Fibroblast of mammary gland (primary cell): Measurements from ENCODE around the gene WDPCP.

Experiments
- DNase-seq: peaks from one replicate; pipeline ENCODE4 v3.0.0-alpha.2; 2010; ENCODE audit warnings: low read depth
- H3K4me3 ChIP-seq: 2 replicates; pipeline ENCODE4 v1.5.1; 2011; ENCODE audit warnings: low read depth, mild to moderate bottlenecking, low read length, moderate library complexity; ENCODE audit not compliant: control insufficient read depth
- CTCF ChIP-seq: conservative IDR thresholded peaks from 2 replicates; pipeline ENCODE4 v1.5.1; 2011; ENCODE audit warnings: low read depth, low read length, inconsistent platforms; ENCODE audit not compliant: control insufficient read depth, insufficient read depth

The WDPCP gene

GRCh38 chr2:63538390-63538789 lies 49.9 kb downstream of the WDPCP start:
- no peak overlapping the region for H3K4me3 ChIP-seq

GRCh38 chr2:63537306-63537705 lies 51.0 kb downstream of the WDPCP start:
- DNase-seq, result peak; percentile 79
- TF ChIP-seq CTCF, result no peak
- no peak overlapping the region for H3K4me3 ChIP-seq

More at GRCh38 chr2:63538390-63538789, 49.9 kb downstream of the WDPCP start:
- DNase-seq, result no peak
- no peak for TF ChIP-seq CTCF

- TF ChIP-seq CTCF, result no peak
- H3K4me3 ChIP-seq, result no peak overlapping the region
- DNase-seq, result no peak
Measured at GRCh38 chr2:63530704-63531279, 57.5 kb downstream of the WDPCP start.

- H3K4me3 ChIP-seq, result no peak overlapping the region
- TF ChIP-seq CTCF, result no peak
Measured at GRCh38 chr2:63525905-63526304, 62.4 kb downstream of the WDPCP start.

GRCh38 chr2:63522950-63523349 lies 65.3 kb downstream of the WDPCP start:
- DNase-seq, result peak; percentile 10
- H3K4me3 ChIP-seq, result no peak overlapping the region

More at GRCh38 chr2:63525905-63526304, 62.4 kb downstream of the WDPCP start:
- no peak for DNase-seq

GRCh38 chr2:63520793-63521192 lies 67.5 kb downstream of the WDPCP start:
- no peak overlapping the region for H3K4me3 ChIP-seq
- DNase-seq, result no peak
- no peak for TF ChIP-seq CTCF

More at GRCh38 chr2:63522950-63523349, 65.3 kb downstream of the WDPCP start:
- no peak for TF ChIP-seq CTCF

- no peak for DNase-seq
- no peak overlapping the region for H3K4me3 ChIP-seq
- no peak for TF ChIP-seq CTCF
Measured at GRCh38 chr2:63514781-63515180, 73.5 kb downstream of the WDPCP start.
